Activated CD8-positive, alpha-beta memory T cell treated with anti-CD3 and anti-CD28 coated beads for 36 hours (primary cell): Measurements from ENCODE around the gene MAK. TPM values are rescaled to one million over a fixed set of nuclear protein-coding genes. Genes with fewer than 3 reads are reported as not detected.
"Not testable (repeated sequence)": the region's sequence is repeated elsewhere in the genome, so short reads cannot be mapped to it uniquely, and the experiment has no call there.

Experiments used
- CTCF ChIA-PET: fragments of 350-600 bp; sonication (Branson Sonifier 250); formaldehyde crosslinking; loops from one replicate; lab custom pipeline; 2021; ENCODE audit warnings: antibody characterized with exemption; lab: Charles Lee
- POLR2A ChIA-PET: fragments of 350-600 bp; sonication (Branson Sonifier 250); formaldehyde crosslinking; loops from one replicate; lab custom pipeline; 2021; ENCODE audit warnings: antibody characterized with exemption; lab: Charles Lee
- total RNA-seq, 2 experiments: library from RNA; stranded (reverse); gene quantifications; one replicate each; pipeline ENCODE4 v1.2.3, GENCODE V29; 2021

The MAK gene
- total RNA-seq, 2 experiments from 2014 or later, result 2.5 to 2.8 TPM

DNA sequence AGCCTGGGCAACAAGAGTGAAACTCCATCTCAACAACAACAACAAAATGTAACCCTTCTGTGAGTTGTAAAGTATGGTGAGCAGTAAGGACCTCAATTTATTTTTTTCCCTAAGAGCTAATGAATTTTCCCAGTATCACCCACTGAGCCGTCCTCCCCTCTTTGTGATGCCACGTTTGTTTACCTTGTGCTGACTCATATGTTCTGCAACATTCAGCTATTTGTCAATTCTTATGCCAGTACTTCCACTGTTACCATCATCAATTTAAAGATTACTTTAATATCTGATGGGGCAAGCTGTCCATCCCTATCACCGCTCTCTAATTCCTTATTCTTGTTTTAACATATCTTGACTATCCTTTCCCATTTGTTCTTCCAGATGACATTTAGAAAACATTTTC, 37.5 kb downstream of the MAK start:
- CTCF ChIA-PET, result interaction anchor here (0.7 to 3.2 kb wide), 2 partner anchors 37 to 322 kb away, joined by 3 to 12 read pairs; no protein-coding TSS in a partner anchor
- POLR2A ChIA-PET, result no interaction called here

DNA sequence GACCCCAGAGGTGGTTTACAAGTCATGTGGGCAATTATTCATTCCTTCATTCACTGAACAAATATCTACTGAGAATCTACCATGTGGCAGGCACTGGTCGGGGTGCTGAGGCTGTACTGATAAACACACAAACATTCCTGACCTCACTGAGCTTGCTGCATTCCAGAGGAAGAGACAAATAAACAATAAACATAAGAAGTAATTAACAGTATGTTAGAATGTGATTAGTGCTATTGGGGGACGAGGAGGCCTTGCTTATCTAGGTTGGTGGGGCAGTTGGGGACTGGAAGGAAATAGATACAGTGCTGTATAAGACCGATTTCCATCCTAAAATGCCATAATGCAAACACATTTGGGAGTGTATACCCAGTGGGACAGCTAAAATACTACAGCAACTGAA, 44.1 kb downstream of the MAK start:
- ChIA-PET POLR2A (no interaction called here), CTCF (no interaction called here)

DNA sequence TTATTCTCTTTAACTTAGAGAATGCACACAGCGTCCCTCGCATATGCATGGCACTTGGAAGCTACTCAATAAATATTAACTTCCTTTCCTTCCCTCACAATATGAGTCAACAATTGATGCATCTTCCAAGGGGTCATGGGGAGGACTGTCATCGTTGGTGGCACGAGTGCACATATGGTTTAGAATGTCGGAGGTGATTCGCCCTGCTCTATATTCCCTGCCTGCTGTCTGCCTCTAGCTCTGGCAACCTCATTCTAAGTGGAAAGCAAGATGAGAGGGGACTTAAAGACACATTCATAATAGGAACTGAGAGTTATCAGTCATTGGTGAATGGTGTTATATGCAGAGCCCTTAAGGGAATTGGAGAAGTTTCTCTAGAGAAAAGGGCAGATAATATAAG, 44.6 kb downstream of the MAK start:
- ChIA-PET CTCF (no interaction called here), POLR2A (no interaction called here)

DNA sequence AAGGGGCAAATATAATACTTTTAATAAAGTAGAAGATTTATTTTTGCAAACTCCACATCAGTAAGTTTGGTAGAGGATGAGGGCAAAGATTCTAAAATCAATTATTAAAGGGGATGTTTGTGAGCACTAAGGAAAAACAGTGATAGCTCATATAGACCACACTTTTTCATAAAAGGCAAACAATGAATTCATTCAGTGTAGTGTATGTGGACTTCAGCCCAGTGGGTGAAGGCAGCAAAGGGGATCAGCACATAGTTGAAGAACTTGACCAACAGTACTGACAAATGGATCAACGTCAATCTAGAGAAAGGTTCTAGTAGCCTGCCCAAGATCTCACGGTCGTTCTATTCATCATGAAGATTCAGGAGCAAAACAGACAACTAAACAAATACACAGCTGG, 45.3 kb downstream of the MAK start:
- ChIA-PET POLR2A (no interaction called here), CTCF (interaction anchor here (1.5 kb wide), 1 partner anchor 314 kb away, joined by 4 read pairs; no protein-coding TSS in a partner anchor)

DNA sequence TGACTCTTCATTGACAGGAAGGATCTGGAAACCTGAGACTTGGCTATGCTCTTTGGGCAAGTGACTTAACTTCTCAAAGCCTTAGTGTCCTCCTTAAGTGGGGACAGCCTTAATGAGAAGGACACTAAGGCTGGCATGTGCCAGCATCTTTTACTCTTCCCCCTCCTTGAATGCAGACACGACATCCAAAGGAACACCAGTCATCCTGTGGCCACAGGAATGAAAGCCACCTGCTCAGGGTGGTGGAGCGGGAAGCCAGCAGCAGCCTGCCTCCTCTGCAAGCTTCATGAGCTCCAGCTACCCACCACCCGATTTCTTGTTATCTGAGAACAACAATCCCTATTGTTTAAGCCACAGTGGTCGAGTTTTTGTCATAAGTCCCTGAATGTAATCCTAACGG, 46.2 kb downstream of the MAK start:
- ChIA-PET CTCF (interaction anchor here (1.5 kb wide), 1 partner anchor 313 kb away, joined by 4 read pairs; no protein-coding TSS in a partner anchor), POLR2A (no interaction called here)

DNA sequence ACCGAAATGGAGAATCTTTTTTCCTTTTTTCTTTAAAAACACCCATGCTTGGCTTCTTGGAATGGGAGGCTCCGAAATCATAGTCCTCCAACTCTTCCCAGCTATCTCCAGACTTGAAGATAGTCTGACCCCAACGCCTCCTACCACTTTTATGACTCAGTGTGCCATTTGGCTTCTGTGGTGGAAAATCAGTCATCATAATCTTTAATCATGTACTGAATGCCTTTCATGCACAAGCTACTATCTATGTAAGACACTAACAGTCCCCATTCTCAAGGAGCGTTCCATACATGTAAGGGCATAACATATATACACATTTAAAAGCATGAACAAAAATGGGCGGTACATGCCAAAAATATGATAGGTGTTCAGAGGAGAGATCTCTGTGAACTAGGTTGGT, 46.7 kb downstream of the MAK start:
- CTCF ChIA-PET, result interaction anchor here (1.5 kb wide), 1 partner anchor 313 kb away, joined by 4 read pairs; no protein-coding TSS in a partner anchor
- POLR2A ChIA-PET, result no interaction called here

DNA sequence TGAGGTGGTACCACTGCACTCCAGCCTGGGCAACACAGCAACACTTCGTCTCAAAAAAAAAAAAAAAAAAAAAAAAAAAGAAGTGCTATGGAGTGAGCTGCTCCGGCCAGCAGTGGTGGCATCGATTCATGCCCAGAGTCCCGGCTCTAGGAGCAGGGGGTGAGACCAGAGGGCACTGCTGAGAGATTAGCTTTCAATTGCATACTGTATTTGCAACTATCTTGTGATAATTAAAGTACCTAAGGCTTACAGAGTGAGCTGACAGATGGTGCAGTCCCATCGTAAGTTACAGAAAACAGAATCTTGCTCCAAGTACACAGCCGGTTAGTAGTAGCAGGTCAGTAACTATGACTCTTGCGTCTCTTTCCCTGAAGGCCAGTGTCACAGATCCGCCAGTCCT, 59.3 kb downstream of the MAK start:
- POLR2A ChIA-PET, result no interaction called here
- CTCF ChIA-PET, result no interaction called here

DNA sequence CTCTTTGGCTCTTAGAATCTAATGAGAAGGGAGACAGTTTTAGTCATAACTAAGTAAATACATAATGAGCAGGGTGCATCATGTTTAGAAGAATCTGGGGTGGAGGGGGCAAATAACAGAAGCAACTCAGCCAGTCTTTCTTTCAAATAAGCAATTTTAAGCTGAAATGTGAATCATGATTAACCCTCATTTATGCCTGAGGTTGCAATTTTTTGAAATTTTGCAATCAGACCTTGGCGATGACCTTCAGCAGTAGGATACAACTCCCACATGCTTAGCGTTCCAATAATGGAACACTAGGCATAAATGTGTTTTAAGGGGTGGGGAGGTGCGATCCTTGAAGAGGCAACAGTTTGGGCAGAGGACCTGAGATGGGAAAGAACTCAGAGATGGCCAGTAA, 60.1 kb downstream of the MAK start:
- CTCF ChIA-PET, result no interaction called here

DNA sequence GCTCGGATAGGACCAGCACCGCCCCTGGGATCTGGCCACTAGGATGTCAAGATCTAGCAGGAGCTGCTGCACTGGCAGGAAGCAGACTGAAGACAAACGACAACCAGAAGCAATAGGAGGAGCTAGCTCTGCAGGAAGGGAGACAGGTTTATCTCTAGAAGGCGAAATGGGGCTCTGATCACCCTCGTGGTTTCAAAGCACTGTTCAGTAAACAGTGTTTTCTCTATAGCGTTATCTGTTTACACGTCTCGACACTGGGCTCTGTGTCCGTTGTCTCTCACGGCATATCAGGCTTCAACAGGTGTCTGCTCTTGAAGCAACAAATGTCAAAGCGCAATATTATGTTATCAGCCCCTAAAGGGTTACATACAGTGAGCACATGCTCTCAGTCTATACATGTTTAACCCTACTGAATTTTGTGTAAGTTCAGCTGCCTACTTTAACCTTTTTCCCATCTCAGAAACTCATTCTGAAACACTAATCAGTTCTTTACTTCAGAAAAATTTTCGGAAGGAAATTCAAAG, 66.9 kb downstream of the MAK start:
- ChIA-PET POLR2A (no interaction called here), CTCF (no interaction called here)

More for the DNA sequence above, 60.1 kb downstream of the MAK start:
- POLR2A ChIA-PET, result no interaction called here

DNA sequence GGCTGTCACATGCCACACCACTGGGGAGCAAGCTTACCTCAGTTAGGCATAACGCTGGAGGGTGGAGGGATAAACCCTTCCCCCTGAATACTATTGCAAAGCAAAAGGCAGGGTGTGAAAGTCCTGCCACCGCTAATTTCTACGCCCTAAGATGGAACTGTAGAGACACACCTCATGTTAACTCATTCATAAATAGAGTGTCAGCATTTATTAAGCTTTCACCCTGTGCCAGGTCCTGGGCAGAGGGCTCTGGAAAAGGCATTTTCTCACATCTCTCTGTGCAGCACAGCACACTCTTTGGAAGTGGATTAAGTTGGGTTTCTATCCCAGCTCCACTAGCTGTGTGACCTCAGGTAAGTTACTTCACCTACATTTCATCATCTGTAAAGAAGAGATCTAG, 68.9 kb downstream of the MAK start:
- CTCF ChIA-PET, result interaction anchor here (1.4 kb wide), 1 partner anchor 10 kb away, joined by 4 read pairs; no protein-coding TSS in a partner anchor
- POLR2A ChIA-PET, result no interaction called here

DNA sequence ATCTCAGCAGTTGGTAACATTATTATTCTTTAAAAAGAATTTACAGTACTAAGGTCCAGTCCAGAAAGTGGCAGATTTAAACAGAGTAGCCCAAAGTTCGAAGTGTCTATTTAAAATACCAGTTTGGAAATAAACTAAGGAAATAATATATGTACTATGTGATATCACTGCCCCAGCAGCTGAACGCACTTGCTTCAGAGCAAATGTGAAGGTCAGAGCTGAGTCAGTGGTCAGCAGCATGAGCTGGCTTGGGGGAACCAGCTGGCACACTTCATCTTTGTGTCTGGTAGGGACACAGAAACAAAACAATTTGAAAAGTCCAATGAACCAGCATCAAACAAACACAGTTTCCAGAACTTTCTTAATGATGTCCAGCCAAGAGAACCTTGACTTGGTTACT, 75.3 kb downstream of the MAK start:
- CTCF ChIA-PET, result no interaction called here
- POLR2A ChIA-PET, result no interaction called here

DNA sequence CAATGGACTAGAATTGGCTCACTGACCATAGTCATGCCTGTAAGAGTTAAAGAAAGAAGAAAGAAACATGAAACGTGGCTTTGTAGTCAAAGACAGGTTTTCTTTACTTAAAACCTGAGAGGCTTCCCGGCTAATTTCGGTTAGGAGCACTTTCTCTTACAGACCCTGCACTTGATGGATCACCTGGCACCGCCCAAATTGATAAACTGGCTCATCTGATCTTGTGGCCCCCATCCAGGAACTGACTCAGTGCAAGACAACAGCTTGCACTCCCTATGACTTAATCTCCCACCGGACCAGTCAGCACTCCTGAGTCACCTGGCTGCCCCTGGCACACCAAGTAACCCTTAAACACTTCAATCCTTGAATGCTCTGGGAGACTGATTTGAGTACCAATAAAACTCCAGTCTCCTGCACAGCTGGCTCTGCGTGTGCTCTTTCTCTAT, 78.4 kb downstream of the MAK start:
- CTCF ChIA-PET, result interaction anchor here (0.6 to 2.1 kb wide), 5 partner anchors 10 to 286 kb away, joined by 3 to 4 read pairs (median 3); no protein-coding TSS in a partner anchor
- POLR2A ChIA-PET, result no interaction called here

DNA sequence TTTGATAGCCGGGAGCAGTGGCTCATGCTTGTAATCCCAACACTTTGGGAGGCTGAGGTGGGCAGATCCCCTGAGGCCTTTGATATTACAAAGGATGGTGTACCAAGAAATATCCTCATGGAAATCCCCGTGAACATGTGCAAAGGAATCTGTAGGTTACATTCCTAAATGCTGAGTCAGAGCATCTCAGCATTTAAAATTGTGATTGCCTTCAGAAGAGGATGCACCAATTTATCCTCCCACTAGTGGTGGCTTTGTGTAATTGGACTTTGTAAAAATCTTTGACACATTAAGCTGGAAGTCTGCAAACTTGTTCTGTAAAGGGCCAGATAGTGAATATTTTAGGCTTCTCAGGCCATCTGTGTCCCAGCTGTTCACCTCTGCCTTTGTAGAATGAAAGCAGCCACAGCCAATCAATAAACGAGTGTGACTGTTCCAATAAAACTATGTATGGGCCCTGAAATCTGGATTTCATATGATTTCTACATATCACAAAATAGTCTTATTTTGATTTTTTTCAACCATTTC, 79.0 kb downstream of the MAK start:
- POLR2A ChIA-PET, result no interaction called here
- CTCF ChIA-PET, result interaction anchor here (0.8 to 2.1 kb wide), 2 partner anchors 10 to 11 kb away, joined by 3 to 4 read pairs; no protein-coding TSS in a partner anchor

DNA sequence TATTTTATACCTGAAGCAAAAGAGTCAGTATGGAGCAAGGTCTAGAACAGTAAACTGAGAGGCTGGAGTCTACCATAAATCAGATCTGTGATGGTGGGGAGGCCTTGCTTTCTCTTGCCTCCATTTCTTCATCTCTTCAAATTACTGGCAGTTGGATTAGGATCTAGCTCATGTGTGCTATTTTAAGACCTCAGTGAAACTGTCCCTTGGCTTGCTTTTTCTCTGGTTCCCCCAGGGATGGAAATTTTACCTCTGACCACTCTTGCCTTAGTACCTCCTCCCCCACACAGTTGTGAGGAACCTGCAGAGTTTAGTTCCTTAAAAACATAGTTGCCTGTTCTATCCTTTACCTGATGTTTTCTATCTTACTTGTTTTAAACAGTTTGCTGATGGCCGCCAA, 82.3 kb downstream of the MAK start:
- CTCF ChIA-PET, result interaction anchor here (0.5 kb wide), 1 partner anchor 97 kb away, joined by 3 read pairs; no protein-coding TSS in a partner anchor
- POLR2A ChIA-PET, result no interaction called here

DNA sequence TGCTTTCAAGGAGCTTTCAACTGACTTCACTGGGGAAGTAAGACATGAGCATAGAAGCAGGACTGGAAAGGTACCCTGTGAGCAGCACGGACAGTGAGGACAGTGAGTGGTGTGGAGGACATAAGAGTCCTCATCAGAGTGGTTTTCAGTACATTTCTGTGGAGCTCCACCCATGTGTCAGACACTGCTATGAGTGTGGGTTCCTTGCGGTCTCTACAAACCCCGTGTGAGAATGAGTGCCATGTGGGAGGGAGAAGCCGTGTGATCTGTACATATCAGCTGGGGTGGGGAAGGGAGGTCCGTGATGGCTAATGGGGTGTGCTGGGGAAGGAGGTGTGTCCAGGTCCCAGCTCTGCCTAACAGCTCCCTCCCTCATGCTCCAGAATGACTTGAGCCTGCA, 86.6 kb downstream of the MAK start:
- POLR2A ChIA-PET, result interaction anchor here (0.6 kb wide), 1 partner anchor 31 kb away, joined by 3 read pairs; no protein-coding TSS in a partner anchor
- CTCF ChIA-PET, result not testable (repeated sequence)

DNA sequence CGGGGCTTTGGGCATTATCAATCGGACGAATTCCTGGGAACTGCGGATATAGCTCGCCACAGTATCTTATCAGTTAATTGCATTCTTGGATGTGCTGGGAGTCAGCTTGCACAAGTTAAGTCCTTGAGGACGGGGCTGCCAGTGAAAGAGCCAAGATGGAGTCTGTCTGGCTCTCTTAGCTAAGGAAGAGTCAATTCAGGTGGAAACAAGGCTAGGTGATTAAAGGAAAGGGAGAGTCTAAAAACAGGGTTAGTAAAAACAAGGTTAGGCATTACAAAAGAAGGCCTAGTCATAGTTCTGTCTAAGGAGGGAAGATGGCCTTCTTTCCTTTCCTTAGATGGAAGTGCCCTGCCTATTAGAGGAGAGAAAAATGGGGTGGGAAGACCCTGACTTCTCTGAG, 87.8 kb downstream of the MAK start:
- POLR2A ChIA-PET, result not testable (repeated sequence)
- CTCF ChIA-PET, result interaction anchor here (0.8 kb wide), 1 partner anchor 47 kb away, joined by 3 read pairs; no protein-coding TSS in a partner anchor

DNA sequence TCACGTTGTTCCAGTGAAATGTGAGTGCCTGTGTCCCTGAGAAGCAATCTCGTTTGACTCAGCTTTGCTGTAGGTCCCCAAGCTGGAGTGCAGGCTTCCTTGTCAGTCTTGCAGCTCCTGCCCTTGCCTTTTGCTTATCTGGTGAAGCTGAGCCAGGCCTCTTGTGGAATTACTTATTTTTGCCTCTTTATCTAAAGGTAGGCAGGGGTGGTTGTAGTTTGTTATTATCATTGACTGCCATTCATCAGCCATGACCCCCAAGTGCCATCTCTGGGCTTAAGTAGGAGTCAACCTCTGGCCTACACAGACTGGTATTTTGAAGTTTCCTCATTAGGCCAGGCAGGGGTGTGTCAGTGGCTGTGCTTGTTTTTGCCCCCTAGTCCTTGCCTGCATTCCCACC, 88.6 kb downstream of the MAK start:
- ChIA-PET POLR2A (interaction anchor here (0.6 kb wide), 1 partner anchor 14 kb away, joined by 3 read pairs; no protein-coding TSS in a partner anchor), CTCF (interaction anchor here (1.1 kb wide), 1 partner anchor 15 kb away, joined by 3 read pairs; no protein-coding TSS in a partner anchor)

DNA sequence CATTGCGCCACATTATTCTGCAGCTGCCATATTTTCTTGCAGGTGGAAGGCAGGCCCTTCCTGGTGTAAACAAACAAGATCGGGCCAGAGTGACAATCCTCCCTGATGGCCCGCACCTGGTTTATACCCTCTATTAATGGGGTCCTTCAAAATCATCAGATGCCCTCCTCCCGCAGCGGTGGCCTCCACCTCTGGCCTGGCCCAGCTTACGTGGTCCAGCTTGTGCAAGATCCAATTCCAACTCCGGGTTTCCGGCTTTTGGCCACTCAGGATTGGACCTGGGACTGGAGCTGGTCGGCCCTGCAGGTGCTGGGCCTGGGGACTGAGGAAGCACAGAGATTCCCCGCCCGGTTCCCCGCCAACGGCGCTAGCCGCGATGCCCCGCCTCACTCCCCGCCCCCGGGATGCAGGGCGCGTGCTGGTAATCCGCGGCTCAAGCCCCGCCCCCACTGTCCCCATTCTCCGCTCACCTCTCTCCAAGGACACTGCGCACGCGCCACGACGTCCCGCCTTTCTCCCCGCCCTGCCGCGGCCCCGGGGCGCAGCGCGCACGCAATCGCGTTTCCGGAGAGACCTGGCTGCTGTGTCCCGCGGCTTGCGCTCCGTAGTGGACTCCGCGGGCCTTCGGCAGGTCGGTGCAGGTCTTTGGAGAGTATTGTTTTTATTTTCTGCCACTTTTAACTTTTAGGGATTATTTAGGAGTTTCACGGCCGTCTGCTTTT, 90.9 kb downstream of the MAK start, which contains the start of gene TMEM14B:
Gene TMEM14B (plus strand): TSS at position 555 of the 722 bp plus-strand sequence. CDS start 1,441 bp downstream, outside the sequence.
- ChIA-PET POLR2A (interaction anchor here (0.8 to 2.4 kb wide), 5 partner anchors 14 to 53 kb away, joined by 3 to 13 read pairs (median 6); partner anchors contain the start of genes C6orf52, PAK1IP1 and TMEM14C), CTCF (interaction anchor here (0.7 kb wide), 1 partner anchor 12 kb away, joined by 3 read pairs; no protein-coding TSS in a partner anchor)

DNA sequence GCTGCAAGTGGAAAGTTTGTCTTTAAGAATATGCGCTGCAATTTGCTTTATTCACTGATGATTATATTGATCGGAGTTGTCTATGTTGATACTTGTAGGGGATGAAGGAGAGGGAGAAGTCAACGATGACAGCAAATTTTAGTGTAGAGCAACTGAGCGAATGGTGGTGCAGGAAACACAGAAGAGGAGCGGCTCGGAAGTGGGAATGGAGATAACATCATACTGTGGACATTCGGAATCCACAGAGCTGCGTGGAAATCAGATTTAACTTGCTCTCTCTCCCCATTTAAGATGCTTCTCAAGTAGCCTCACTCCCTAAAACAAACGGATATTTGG, 91.5 kb downstream of the MAK start:
- POLR2A ChIA-PET, result interaction anchor here (0.8 to 2.4 kb wide), 4 partner anchors 15 to 52 kb away, joined by 3 to 13 read pairs (median 8); partner anchors contain the start of genes C6orf52, PAK1IP1 and TMEM14C
- CTCF ChIA-PET, result interaction anchor here (1.1 kb wide), 1 partner anchor 52 kb away, joined by 3 read pairs; no protein-coding TSS in a partner anchor

DNA sequence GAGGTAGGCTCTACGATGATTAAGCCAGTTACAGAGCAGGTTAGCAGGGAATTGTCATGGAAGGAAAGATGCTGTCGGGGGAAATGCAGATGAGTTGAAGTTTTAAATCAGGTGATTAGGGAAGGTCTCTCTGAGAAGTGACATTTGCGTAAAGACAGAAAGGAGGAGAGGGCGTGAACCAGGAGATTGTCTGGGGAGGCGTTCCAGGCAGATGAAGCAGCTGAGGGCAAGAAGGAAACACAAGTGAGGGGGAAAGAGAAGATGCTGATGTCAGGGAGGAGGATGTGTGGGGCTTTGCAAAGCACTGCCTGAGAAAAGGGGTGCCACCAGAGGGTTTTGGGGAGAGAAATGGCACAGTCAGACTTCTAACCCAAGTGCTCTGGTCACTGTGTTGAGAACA, 93.2 kb downstream of the MAK start:
- ChIA-PET CTCF (no interaction called here), POLR2A (no interaction called here)
